ENCODE measurements around the gene ARL2. TPM values are rescaled to one million over a fixed set of nuclear protein-coding genes. Genes with fewer than 3 reads are reported as not detected.

ARL2 gene
- total RNA-seq, 2 experiments from 2014 or later = 114 TPM

GRCh38 chr11:65051398-65051858 is 37.5 kb downstream of the ARL2 start:
- H3K27me3 Mint-ChIP-seq = no peaks in the 10 kb centered on the region
- no peak for DNase-seq
- no peaks in the 10 kb centered on the region for H3K36me3 Mint-ChIP-seq
- H3K4me1 Mint-ChIP-seq = peaks cover 29% of the 10 kb centered on the region
- H3K4me3 Mint-ChIP-seq = no peak overlapping the region
- H3K27ac Mint-ChIP-seq = no peak overlapping the region
- no peaks in the 10 kb centered on the region for H3K9me3 Mint-ChIP-seq

GRCh38 chr11:65053827-65054508 is 40.0 kb downstream of the ARL2 start:
- DNase-seq = no peak
- Mint-ChIP-seq H3K36me3 (no peaks in the 10 kb centered on the region), H3K27me3 (no peaks in the 10 kb centered on the region), H3K4me1 (peaks cover 15% of the 10 kb centered on the region), H3K9me3 (no peaks in the 10 kb centered on the region), H3K27ac (peak overlapping the region; percentile 30), H3K4me3 (peak overlapping the region; percentile 42)

- H3K27ac Mint-ChIP-seq = no peak overlapping the region
- no peaks in the 10 kb centered on the region for H3K36me3 Mint-ChIP-seq
- no peaks in the 10 kb centered on the region for H3K27me3 Mint-ChIP-seq
- no peaks in the 10 kb centered on the region for H3K9me3 Mint-ChIP-seq
- H3K4me1 Mint-ChIP-seq = peaks cover 15% of the 10 kb centered on the region
- no peak for DNase-seq
- H3K4me3 Mint-ChIP-seq = no peak overlapping the region
Measured at GRCh38 chr11:65055538-65055937, 41.6 kb downstream of the ARL2 start.

- H3K27me3 Mint-ChIP-seq = no peaks in the 10 kb centered on the region
- H3K36me3 Mint-ChIP-seq = no peaks in the 10 kb centered on the region
- no peak for DNase-seq
- no peaks in the 10 kb centered on the region for H3K9me3 Mint-ChIP-seq
- H3K4me1 Mint-ChIP-seq = peaks cover 15% of the 10 kb centered on the region
- no peak overlapping the region for H3K4me3 Mint-ChIP-seq
- no peak overlapping the region for H3K27ac Mint-ChIP-seq
Measured at GRCh38 chr11:65056999-65057398, 43.0 kb downstream of the ARL2 start.

- Mint-ChIP-seq H3K27ac (no peak overlapping the region), H3K9me3 (no peaks in the 10 kb centered on the region), H3K4me1 (peaks cover 15% of the 10 kb centered on the region), H3K4me3 (no peak overlapping the region), H3K27me3 (peaks cover 5% of the 10 kb centered on the region), H3K36me3 (no peaks in the 10 kb centered on the region)
- DNase-seq = no peak
Measured at GRCh38 chr11:65057526-65057925, 43.6 kb downstream of the ARL2 start.

GRCh38 chr11:65058012-65058411 is 44.1 kb downstream of the ARL2 start:
- no peak overlapping the region for H3K27ac Mint-ChIP-seq
- no peak for DNase-seq
- H3K9me3 Mint-ChIP-seq = no peaks in the 10 kb centered on the region
- no peak overlapping the region for H3K4me3 Mint-ChIP-seq
- no peaks in the 10 kb centered on the region for H3K36me3 Mint-ChIP-seq
- H3K4me1 Mint-ChIP-seq = peaks cover 15% of the 10 kb centered on the region
- H3K27me3 Mint-ChIP-seq = peaks cover 5% of the 10 kb centered on the region

- Mint-ChIP-seq H3K36me3 (no peaks in the 10 kb centered on the region), H3K9me3 (no peaks in the 10 kb centered on the region), H3K4me1 (peaks cover 14% of the 10 kb centered on the region), H3K27ac (no peak within 1 kb of the TSS), H3K4me3 (no peak within 1 kb of the TSS), H3K27me3 (peaks cover 5% of the 10 kb centered on the region)
- no peak for DNase-seq
Measured at GRCh38 chr11:65058419-65059054, 44.6 kb downstream of the ARL2 start, which contains the start of gene NAALADL1. NAALADL1 (minus strand) TSS chr11:65058553; CDS start chr11:65058521, 32 bp downstream.

GRCh38 chr11:65059523-65059922 is 45.6 kb downstream of the ARL2 start:
- H3K4me3 Mint-ChIP-seq = no peak overlapping the region
- peaks cover 5% of the 10 kb centered on the region for H3K27me3 Mint-ChIP-seq
- H3K9me3 Mint-ChIP-seq = no peaks in the 10 kb centered on the region
- DNase-seq = no peak
- H3K27ac Mint-ChIP-seq = no peak overlapping the region
- no peaks in the 10 kb centered on the region for H3K36me3 Mint-ChIP-seq
- H3K4me1 Mint-ChIP-seq = peaks cover 6% of the 10 kb centered on the region

GRCh38 chr11:65059959-65060824 is 46.2 kb downstream of the ARL2 start:
- H3K27ac Mint-ChIP-seq = no peak overlapping the region
- no peaks in the 10 kb centered on the region for H3K9me3 Mint-ChIP-seq
- no peaks in the 10 kb centered on the region for H3K36me3 Mint-ChIP-seq
- no peak overlapping the region for H3K4me3 Mint-ChIP-seq
- peaks cover 5% of the 10 kb centered on the region for H3K4me1 Mint-ChIP-seq
- DNase-seq = no peak
- H3K27me3 Mint-ChIP-seq = peaks cover 5% of the 10 kb centered on the region

- Mint-ChIP-seq H3K36me3 (no peaks in the 10 kb centered on the region), H3K27me3 (peaks cover 5% of the 10 kb centered on the region), H3K4me3 (no peak overlapping the region), H3K9me3 (no peaks in the 10 kb centered on the region), H3K4me1 (no peaks in the 10 kb centered on the region), H3K27ac (no peak overlapping the region)
- DNase-seq = no peak
Measured at GRCh38 chr11:65060913-65061408, 47.0 kb downstream of the ARL2 start.

GRCh38 chr11:65063532-65063931 is 49.6 kb downstream of the ARL2 start:
- no peaks in the 10 kb centered on the region for H3K4me1 Mint-ChIP-seq
- H3K4me3 Mint-ChIP-seq = no peak overlapping the region
- DNase-seq = no peak
- no peak overlapping the region for H3K27ac Mint-ChIP-seq
- no peaks in the 10 kb centered on the region for H3K36me3 Mint-ChIP-seq
- H3K27me3 Mint-ChIP-seq = peaks cover 5% of the 10 kb centered on the region
- no peaks in the 10 kb centered on the region for H3K9me3 Mint-ChIP-seq

GRCh38 chr11:65064847-65065240 is 50.9 kb downstream of the ARL2 start:
- Mint-ChIP-seq H3K4me1 (no peaks in the 10 kb centered on the region), H3K4me3 (no peak overlapping the region), H3K27ac (no peak overlapping the region), H3K36me3 (no peaks in the 10 kb centered on the region), H3K27me3 (peaks cover 5% of the 10 kb centered on the region), H3K9me3 (no peaks in the 10 kb centered on the region)
- no peak for DNase-seq

GRCh38 chr11:65065851-65066250 is 51.9 kb downstream of the ARL2 start:
- H3K9me3 Mint-ChIP-seq = no peaks in the 10 kb centered on the region
- no peak overlapping the region for H3K4me3 Mint-ChIP-seq
- H3K4me1 Mint-ChIP-seq = no peaks in the 10 kb centered on the region
- H3K36me3 Mint-ChIP-seq = no peaks in the 10 kb centered on the region
- no peak overlapping the region for H3K27ac Mint-ChIP-seq
- no peak for DNase-seq
- peaks cover 5% of the 10 kb centered on the region for H3K27me3 Mint-ChIP-seq

- H3K27ac Mint-ChIP-seq = no peak overlapping the region
Measured at GRCh38 chr11:65066315-65066714, 52.4 kb downstream of the ARL2 start.

GRCh38 chr11:65066805-65067291 is 52.9 kb downstream of the ARL2 start:
- DNase-seq = no peak
- Mint-ChIP-seq H3K9me3 (no peaks in the 10 kb centered on the region), H3K4me3 (no peak overlapping the region), H3K27ac (no peak overlapping the region), H3K36me3 (no peaks in the 10 kb centered on the region), H3K27me3 (peaks cover 5% of the 10 kb centered on the region), H3K4me1 (no peaks in the 10 kb centered on the region)

More at GRCh38 chr11:65066315-65066714, 52.4 kb downstream of the ARL2 start:
- Mint-ChIP-seq H3K36me3 (no peaks in the 10 kb centered on the region), H3K4me3 (no peak overlapping the region), H3K9me3 (no peaks in the 10 kb centered on the region), H3K27me3 (peaks cover 5% of the 10 kb centered on the region), H3K4me1 (no peaks in the 10 kb centered on the region)
- DNase-seq = no peak

Measured in activated naive CD8-positive, alpha-beta T cell treated with anti-CD3 and anti-CD28 coated beads for 36 hours (primary cell).